Measurements from ENCODE around the gene CHDH. TPM values are rescaled to one million over a fixed set of nuclear protein-coding genes. Genes with fewer than 3 reads are reported as not detected.

Gene CHDH
- total and polyA plus RNA-seq, 2 experiments from 2014 or later: 31.1 to 62.6 TPM

DNA sequence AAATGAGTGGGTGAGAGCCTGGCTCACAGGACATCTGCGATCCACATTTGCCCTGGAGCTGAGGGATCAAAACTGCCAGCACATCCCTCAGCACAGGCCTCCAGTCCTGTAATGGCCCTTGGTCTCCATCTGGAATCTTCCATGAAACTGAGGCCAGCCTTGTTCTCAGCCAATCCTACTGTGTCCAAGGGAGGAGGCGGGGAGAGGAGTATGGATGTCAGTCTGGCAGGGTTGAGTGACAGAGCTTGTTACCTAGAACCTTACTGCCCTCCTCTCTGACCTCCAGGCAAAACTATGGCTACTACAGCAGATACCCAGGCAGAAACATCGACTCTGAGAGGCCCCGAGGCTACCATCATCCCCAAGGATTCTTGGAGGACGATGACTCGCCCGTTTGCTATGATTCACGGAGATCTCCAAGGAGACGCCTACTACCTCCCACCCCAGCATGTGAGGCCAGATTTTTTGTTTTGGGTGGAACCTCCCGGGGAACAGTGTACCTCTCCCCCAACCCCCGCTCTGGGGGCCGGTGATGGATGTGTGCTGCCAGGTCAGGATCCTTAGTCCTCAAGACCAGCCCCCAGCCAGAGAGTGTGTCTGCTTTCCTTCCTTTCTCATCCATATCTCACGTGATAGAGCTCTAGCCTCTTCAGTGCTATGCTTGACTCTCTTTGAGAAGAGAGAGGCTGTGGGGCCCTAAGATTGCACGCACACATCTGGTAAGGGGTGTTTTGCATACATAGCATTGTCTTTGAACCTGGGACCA lies 41.3 kb downstream of the CHDH start:
- WGBS (ENCODE audit: low lambda C conversion rate, missing lambda C conversion rate): 54% methylated on average over 14 of the region's 14 CpGs
- H3K4me1 ChIP-seq (ENCODE audit: insufficient read depth): peaks cover 25% of the 10 kb centered on the region
- no peak overlapping the region for H2AFZ ChIP-seq
- H3K36me3 ChIP-seq (replicated peaks; ENCODE audit: insufficient read depth, low read depth): no peaks in the 10 kb centered on the region
- peak; percentile 63 for DNase-seq (ENCODE audit: low spot score)
- no peak overlapping the region for H3K4me2 ChIP-seq
- TF ChIP-seq EZH2phosphoT487 (IDR thresholded peaks at IDR 0.05; ENCODE audit: low read depth, severe bottlenecking, unreplicated experiment) (no peak), EZH2 (IDR thresholded peaks at IDR 0.05; ENCODE audit: borderline replicate concordance) (no peak)
- TF ChIP-seq, protein P1, sequence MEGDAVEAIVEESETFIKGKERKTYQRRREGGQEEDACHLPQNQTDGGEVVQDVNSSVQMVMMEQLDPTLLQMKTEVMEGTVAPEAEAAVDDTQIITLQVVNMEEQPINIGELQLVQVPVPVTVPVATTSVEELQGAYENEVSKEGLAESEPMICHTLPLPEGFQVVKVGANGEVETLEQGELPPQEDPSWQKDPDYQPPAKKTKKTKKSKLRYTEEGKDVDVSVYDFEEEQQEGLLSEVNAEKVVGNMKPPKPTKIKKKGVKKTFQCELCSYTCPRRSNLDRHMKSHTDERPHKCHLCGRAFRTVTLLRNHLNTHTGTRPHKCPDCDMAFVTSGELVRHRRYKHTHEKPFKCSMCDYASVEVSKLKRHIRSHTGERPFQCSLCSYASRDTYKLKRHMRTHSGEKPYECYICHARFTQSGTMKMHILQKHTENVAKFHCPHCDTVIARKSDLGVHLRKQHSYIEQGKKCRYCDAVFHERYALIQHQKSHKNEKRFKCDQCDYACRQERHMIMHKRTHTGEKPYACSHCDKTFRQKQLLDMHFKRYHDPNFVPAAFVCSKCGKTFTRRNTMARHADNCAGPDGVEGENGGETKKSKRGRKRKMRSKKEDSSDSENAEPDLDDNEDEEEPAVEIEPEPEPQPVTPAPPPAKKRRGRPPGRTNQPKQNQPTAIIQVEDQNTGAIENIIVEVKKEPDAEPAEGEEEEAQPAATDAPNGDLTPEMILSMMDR (IDR thresholded peaks at IDR 0.05; ENCODE audit: poor library complexity): no peak
- H3K27ac ChIP-seq: peak overlapping the region; percentile 20
- H3K4me3 ChIP-seq: no peak overlapping the region
- H3K79me2 ChIP-seq: no peaks in the 10 kb centered on the region
- H3K9me2 ChIP-seq (replicated peaks; ENCODE audit: insufficient read depth): no peaks in the 10 kb centered on the region
- H4K20me1 ChIP-seq (ENCODE audit: insufficient read depth, poor library complexity, severe bottlenecking): no peaks in the 10 kb centered on the region
- H3K27me3 ChIP-seq: no peaks in the 10 kb centered on the region
- H3K9me3 ChIP-seq (ENCODE audit: low read depth): no peaks in the 10 kb centered on the region

DNA sequence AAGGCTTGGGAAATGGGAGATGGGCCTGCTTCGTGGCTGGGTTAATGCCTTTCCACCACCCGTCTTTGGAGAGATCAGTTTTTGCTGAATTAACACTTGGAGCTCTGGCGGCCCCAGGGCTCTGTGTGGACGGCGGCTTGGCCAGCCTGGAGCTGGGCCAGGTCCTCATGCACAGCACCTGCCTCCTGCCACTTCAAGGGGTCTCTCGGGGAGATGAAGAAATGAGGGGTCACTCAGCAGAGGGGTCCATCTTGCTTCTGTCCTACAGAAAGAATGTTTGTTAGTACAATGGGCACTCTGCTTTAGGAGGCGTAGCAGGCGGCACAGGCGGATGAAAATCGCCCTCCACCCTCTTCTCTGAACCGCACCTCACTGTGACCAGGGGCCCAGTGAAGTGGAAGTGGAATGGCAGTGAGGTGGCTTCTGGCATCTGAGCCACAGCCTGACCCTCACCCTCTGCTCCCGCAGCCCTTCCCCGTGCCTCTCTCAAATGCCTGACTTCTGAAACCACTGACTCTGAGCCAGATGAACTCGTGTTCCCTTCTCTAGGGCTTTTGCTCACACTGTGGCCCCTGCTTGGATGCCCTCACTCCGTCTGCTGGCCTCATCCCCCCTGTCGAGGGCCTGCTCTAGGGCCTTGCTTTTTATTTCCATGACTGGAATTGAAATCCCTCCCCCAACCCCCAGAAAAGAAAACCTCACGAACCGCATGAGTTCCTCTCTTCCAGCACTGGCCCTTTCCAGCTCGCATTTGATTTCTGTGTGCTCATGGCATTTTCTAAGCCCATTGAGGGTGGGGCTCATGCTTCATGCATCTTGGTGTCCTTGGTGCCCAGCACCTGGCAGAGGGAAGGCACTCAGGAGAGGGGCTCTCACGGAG lies 42.2 kb downstream of the CHDH start:
- WGBS (ENCODE audit: low lambda C conversion rate, missing lambda C conversion rate): 87% methylated on average over 20 of the region's 20 CpGs
- Histone ChIP-seq H2AFZ (no peak overlapping the region), H3K27me3 (no peaks in the 10 kb centered on the region), H3K9me3 (ENCODE audit: low read depth) (no peaks in the 10 kb centered on the region), H4K20me1 (ENCODE audit: insufficient read depth, poor library complexity, severe bottlenecking) (no peaks in the 10 kb centered on the region), H3K4me1 (ENCODE audit: insufficient read depth) (peaks cover 25% of the 10 kb centered on the region), H3K4me3 (no peak overlapping the region), H3K79me2 (no peaks in the 10 kb centered on the region), H3K36me3 (replicated peaks; ENCODE audit: insufficient read depth, low read depth) (no peaks in the 10 kb centered on the region), H3K9me2 (replicated peaks; ENCODE audit: insufficient read depth) (no peaks in the 10 kb centered on the region), H3K27ac (peak overlapping the region; percentile 20), H3K4me2 (no peak overlapping the region)
- no peak for DNase-seq (ENCODE audit: low spot score)
- TF ChIP-seq EZH2 (IDR thresholded peaks at IDR 0.05; ENCODE audit: borderline replicate concordance): no peak
- TF ChIP-seq, protein P1 (IDR thresholded peaks at IDR 0.05; ENCODE audit: poor library complexity): no peak
- TF ChIP-seq EZH2phosphoT487 (IDR thresholded peaks at IDR 0.05; ENCODE audit: low read depth, severe bottlenecking, unreplicated experiment): no peak

DNA sequence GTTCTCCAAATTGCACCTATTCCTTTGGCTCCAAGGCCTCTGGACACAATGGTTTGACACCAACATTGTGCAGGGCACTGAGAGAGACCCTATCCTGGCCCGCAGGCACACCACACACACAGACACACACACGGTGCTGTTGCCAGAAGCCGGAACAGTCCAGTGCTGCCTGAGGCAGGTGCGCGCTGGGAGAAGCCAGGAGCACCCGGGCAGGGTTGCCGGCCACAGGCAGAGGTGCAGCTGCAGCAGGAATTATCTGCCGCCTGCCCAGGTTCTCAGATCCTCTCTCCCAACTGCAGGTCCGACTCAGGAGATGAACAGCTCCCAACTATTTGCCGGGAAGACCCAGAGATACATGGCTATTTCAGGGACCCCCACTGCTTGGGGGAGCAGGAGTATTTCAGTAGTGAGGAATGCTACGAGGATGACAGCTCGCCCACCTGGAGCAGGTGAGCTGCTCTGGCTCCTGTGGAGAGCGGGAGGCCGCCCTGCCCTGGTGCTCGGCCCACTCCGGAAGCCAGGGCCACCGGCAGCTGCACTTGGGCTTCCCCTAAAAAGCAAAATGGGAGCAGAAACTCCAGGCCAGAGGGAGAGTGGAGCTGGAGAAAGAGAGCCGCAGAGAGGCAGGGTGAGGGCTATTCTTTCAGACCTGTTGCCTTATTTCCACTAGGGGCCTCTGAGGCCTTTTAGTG lies 42.9 kb downstream of the CHDH start:
- no peak for TF ChIP-seq EZH2phosphoT487 (IDR thresholded peaks at IDR 0.05; ENCODE audit: low read depth, severe bottlenecking, unreplicated experiment)
- TF ChIP-seq, protein P1 (IDR thresholded peaks at IDR 0.05; ENCODE audit: poor library complexity): no peak
- TF ChIP-seq EZH2 (IDR thresholded peaks at IDR 0.05; ENCODE audit: borderline replicate concordance): no peak
- no peaks in the 10 kb centered on the region for H3K9me3 ChIP-seq (ENCODE audit: low read depth)
- no peak overlapping the region for H3K4me3 ChIP-seq
- H3K4me2 ChIP-seq: no peak overlapping the region
- peaks cover 25% of the 10 kb centered on the region for H3K4me1 ChIP-seq (ENCODE audit: insufficient read depth)
- H3K79me2 ChIP-seq: no peaks in the 10 kb centered on the region
- no peaks in the 10 kb centered on the region for H3K9me2 ChIP-seq (replicated peaks; ENCODE audit: insufficient read depth)
- H3K36me3 ChIP-seq (replicated peaks; ENCODE audit: insufficient read depth, low read depth): no peaks in the 10 kb centered on the region
- no peak overlapping the region for H2AFZ ChIP-seq
- no peak for DNase-seq (ENCODE audit: low spot score)
- 94% methylated on average over 18 of the region's 18 CpGs for WGBS (ENCODE audit: low lambda C conversion rate, missing lambda C conversion rate)
- H4K20me1 ChIP-seq (ENCODE audit: insufficient read depth, poor library complexity, severe bottlenecking): no peaks in the 10 kb centered on the region
- no peaks in the 10 kb centered on the region for H3K27me3 ChIP-seq
- H3K27ac ChIP-seq: no peak overlapping the region

Measured in hepatocyte (in vitro differentiated cells).